ENCODE measurements around the gene RABGEF1.
"Not testable (repeated sequence)": the region's sequence is repeated elsewhere in the genome, so short reads cannot be mapped to it uniquely, and the experiment has no call there.

The RABGEF1 gene

DNA sequence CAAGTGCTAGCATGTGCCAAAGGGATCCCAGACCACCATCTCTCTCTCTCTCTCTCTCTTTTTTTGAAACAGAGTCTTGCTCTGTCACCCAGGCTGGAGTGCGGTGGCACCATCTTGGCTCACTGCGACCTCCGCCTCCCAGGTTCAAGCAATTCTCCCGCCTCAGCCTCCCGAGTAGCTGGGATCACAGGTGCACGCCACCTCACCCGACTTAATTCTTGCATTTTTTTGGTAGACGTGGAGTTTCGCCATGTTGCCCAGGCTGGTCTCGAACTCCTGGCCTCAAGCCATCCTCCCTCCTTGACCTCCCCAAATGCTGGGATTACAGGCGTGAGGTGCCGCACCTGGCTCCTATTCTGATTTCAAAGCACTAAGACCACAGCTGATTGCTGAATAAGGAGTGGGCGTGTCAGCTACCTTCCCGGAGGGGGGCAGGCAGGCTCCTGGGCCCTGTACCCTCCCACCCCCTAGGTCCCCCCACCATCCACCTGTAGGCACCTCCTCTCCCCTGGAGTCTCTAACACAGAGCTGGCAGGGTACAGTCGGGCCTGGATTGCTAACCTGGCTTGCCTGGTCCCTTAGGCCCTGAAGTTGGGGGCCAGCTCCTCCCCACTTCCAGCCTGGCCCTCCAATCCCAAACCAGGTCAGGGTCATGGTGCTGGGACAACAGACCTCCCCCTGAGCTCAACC is 74.8 kb downstream of the RABGEF1 start:
- not testable (repeated sequence) for DNase-seq (ENCODE audit: low read depth)

GRCh38 chr7:66815951-66816350 is 75.4 kb downstream of the RABGEF1 start:
- DNase-seq (ENCODE audit: low read depth): no peak

DNA sequence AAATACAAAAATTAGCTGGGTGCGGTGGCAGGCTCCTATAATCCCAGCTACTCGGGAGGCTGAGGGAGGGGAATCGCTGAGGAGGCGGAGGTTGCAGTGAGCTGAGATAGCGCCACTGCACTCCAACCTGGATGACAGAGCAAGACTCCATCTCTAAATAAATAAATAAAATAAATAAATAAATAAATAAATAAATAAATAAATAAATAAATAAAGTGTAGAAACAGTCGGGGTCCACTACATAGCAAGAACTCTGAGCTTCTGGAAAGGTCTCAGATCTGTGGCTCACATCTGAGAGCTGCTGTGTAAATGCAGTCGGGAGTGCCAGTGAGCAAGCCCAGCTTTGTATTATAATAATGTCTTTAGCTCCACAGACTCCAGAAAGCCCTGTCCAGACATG is 76.1 kb downstream of the RABGEF1 start:
- DNase-seq (ENCODE audit: low read depth): not testable (repeated sequence)

DNA sequence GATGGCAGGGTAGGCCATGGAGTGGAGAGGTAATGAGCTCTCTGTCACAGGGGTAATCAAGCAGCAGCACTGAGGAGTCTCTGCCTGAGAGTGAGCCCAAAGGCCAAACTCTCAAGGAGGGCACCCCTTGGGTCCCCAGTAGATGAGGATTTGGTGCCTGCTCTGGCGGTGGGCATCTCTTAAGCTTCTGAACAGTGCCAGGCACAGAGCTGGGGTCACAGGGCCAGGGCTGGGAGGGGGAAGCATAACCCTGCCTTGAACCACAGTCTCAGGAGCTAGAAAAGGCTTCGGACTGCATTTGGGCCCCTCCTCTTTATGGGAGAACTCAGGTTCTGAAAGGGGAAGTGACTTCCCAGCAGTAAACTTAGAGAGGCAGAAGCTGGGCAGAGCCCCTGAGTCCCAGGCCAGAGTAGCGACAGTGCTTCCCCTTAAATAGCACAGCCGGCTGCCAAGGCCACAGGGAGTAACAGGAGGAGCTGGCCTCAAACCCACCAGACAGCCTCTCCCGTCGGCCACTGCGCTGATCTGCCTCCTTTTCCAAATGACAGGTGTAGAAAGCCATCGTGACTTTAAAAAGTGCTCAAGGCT is 76.8 kb downstream of the RABGEF1 start:
- not testable (repeated sequence) for DNase-seq (ENCODE audit: low read depth)

DNA sequence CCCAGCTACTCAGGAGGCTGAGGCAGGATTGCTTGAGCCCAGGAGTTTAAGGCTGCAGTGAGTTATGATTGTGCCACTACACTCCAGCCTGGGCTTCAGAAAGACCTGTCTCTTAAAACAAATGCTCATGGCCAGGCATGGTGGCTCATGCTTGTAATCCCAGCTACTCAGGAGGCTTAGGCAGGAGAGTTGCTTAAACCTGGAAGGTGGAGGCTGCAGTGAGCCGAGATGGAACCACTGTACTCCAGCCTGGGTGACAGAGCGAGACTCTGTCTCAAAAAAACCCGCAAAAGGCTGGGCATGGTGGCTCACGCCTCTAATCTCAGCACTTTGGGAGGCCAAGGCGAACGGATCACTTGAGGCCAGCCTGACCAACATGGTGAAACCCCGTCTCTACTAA is 77.4 kb downstream of the RABGEF1 start:
- not testable (repeated sequence) for DNase-seq (ENCODE audit: low read depth)

DNA sequence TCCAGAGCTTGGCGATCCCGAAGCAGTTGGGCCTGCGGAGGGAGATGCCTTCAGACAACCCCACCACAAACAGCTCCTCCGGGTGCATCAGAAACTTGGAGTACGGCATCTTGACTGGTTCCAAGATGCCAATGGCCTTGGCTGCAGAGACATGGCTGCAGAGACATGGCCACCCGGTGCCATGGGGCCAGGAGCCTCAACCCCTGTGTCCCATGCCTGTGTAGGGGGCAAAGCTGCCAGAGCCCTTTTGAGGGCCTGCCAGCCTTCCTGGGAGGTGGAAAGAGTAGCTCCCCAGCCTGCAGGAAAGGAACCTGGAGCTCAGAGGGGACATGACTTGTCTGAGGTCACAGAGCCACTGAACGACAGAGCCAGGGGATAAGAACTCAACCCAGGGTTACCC is 83.5 kb downstream of the RABGEF1 start:
- DNase-seq (ENCODE audit: low read depth): no peak

DNA sequence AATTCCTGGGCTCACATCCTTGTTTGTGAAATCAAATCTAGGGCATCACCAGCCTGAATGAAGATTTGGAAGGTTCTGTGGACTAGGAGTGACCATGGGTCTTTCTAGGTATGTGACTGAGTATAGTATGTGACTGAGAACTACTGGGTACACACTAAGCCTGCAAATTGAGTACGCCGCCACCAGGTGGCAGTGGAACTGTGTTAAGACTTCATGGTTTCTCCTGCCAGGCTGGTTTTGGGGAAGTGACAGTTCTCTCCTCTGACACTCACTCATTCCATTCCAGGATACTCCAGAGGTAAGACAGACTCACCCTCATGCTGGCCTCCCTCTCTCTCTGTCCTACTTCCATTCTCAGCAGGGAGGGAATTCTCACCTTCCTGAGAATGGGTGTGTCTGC is 85.0 kb downstream of the RABGEF1 start:
- not testable (repeated sequence) for DNase-seq (ENCODE audit: low read depth)

GRCh38 chr7:66826649-66827048 is 86.1 kb downstream of the RABGEF1 start:
- DNase-seq (ENCODE audit: low read depth): no peak

- not testable (repeated sequence) for DNase-seq (ENCODE audit: low read depth)
Observed at GRCh38 chr7:66830976-66831375, 90.4 kb downstream of the RABGEF1 start.

GRCh38 chr7:66832531-66833351 is 92.2 kb downstream of the RABGEF1 start:
- DNase-seq (ENCODE audit: low read depth): no peak

DNA sequence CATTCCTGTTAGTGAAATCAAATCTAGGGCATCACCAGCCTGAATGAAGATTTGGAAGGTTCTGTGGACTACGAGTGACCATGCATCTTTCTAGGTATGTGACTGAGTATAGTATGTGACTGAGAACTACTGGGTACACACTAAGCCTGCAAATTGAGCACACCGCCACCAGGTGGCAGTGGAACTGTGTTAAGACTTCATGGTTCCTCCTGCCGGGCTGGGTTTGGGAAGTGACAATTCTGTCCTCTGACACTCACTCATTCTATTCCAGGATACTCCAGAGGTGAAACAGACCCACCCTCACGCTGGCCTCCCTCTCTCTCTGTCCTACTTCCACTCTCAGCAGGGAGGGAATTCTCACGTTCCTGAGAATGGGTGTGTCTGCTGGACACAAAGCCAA is 96.5 kb downstream of the RABGEF1 start:
- DNase-seq (ENCODE audit: low read depth): no peak

GRCh38 chr7:66837661-66838060 is 97.1 kb downstream of the RABGEF1 start:
- no peak for DNase-seq (ENCODE audit: low read depth)

DNA sequence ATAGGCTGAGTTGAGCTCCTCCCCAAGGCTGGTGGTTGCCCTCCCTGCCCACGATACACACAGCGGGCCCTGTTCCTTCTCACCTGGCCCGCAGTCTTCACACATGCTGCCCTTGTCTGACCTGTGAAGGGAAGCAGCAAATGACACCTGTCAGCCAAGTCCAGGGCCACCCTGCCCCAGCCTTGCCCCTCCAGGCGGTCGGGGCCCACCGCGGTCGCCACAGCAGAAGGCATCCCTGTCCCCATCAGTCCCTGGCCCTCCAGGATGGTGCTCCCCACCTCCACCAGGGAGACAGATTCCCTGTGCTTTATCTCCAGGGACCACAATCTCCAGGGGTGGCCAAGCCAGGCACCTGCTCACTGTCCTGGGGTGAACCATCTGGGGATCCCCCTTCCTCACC is 99.3 kb downstream of the RABGEF1 start:
- DNase-seq (ENCODE audit: low read depth): no peak

DNA sequence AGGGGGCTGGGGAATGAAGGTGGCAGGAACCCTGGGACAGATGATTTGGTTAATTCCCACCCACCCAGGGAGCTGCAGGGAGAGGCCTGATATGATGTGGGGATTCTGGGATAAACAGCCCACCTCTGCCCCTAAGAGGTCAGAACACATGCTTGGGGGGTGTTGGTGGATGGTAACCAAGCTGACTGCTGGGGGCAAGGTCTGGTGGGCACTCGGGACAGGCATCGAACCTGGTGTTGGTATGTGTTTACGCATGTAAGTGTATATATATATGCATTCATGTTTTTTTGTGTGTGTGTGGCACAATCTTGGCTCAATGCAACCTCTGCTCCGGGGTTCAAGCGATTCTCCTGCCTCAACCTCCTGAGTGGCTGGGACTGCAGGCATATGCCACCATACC is 99.8 kb downstream of the RABGEF1 start:
- no peak for DNase-seq (ENCODE audit: low read depth)

GRCh38 chr7:66841898-66842297 is 101.4 kb downstream of the RABGEF1 start:
- DNase-seq (ENCODE audit: low read depth): no peak

GRCh38 chr7:66843492-66843891 is 103.0 kb downstream of the RABGEF1 start:
- DNase-seq (ENCODE audit: low read depth): not testable (repeated sequence)

DNA sequence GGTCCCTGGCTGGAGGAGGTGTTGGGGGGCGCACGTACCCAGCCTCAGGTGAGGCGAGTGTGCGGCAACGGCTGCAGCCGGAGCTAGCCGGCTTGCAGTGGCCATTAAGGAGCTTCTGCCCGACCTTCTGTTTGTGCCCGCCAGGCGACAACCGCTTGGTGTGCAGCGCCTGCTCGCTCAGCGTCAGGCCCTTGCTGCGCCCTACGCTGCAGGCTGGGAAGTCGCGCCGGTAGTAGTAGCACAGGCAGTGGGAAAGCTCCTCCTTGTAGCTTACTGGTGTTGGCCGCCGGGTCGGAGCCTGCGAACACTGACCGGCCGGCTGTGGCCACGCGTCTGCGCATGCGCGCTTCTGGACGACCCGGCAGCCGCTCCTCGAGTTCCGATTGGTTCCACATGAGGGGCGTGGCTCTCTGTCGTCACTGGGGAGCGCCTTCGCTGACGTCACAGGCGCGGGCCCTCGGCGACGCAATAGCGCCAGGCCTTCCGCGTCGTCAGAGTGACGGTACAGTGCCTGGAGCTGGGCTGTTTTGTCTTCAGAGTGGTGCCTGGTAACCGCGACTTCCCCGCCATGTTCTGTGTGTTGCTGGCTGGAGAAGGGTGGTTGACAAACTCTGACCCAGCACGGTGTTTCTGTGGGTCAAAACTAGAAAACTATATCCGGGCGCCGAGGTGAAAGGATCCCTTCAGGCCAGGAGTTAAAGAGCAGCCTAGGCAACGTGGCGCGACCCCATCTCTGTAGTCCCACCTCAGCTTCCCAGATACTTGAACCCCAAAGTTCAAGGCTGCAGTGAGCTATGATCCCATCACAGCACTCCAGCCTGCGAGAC is 104.2 kb downstream of the RABGEF1 start:
- DNase-seq (ENCODE audit: low read depth): peak; percentile 95

GRCh38 chr7:66845379-66846095 is 105.0 kb downstream of the RABGEF1 start:
- no peak for DNase-seq (ENCODE audit: low read depth)

DNA sequence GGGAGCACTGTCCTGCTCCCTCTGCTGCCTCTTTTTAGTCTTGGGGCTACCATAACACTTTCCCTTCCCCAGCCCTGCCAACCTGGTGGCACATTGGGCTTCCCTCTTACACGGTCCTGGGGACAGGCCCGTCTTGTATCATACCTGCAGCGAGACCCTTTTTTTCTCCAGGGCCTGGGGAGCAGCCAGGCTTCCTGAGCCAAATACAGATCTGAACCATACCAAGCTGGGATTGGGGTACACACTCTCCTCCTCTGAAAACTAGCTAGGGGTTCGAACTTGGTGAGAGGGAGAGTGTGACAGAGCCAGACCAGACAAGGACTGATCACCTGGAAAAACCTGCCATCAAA is 105.5 kb downstream of the RABGEF1 start:
- DNase-seq (ENCODE audit: low read depth): not testable (repeated sequence)

DNA sequence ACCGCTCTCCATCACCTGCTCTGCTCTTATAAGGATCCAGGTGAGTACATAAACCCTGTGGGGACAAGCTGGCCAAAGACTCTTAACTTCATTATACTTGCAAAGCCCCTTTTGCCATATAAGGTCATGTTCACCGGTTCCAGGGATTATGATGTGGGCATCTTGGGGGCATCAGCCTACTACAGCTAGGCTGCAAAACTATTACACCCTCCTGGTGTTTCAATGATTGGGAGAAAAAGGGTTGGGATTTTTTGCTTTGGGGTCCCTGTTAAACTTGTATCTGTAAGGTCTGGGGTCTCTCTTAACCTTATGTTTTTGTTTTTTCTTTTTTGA is 107.0 kb downstream of the RABGEF1 start:
- DNase-seq (ENCODE audit: low read depth): not testable (repeated sequence)

DNA sequence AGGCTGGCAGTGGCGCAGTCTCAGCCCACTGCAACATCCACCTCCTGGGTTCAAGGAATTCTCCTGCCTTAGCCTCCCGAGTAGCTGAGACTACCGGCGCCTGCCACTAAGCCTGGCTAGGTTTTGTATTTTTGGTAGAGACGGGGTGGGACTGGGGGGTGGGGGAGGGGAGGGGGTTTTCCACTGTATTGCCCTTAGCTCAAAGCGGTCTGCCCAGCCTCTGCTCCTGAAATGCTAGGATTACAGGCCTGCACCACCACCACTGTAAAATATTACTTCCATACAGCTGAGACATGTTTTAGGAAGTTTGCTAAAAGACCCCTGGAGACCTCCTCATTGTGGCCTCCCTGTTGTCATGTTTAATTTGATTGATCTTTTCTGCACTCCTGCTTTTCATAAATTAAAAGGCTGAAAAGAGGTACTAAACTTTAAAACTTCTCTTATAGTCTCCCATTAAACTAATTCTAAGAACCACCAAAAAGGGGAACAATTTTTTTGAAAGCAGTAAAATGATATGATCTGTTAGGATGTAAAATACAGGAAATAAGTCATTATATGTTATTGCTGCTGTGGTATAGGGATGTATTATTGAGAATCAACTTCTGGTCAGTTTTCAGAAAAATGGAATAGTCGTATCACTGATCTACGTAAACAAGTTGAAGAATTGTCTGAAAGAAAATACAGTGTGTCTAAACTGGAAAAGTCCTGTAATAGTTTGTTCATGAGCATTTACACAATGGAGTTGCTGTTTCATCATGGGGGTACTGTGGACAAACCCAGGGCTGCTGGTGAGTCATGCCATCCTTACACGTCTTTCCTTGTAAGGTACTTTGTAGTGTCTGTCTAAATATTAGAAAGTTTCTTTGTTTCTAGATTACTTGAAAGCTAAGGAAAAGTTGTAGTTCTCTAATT is 107.6 kb downstream of the RABGEF1 start:
- no peak for DNase-seq (ENCODE audit: low read depth)
